NB4 (cell line): ENCODE measurements around the gene SLC5A7.

ENCODE experiments used
- DNase-seq: peaks from one replicate; pipeline ENCODE4 v3.0.0; 2010; ENCODE audit warnings: low read depth
- H3K4me3 ChIP-seq: one replicate; pipeline ENCODE4 v1.5.1; 2011; ENCODE audit warnings: mild to moderate bottlenecking, low read depth, low read length, moderate library complexity
- MYC ChIP-seq: IDR thresholded peaks from 2 replicates; pipeline ENCODE4 v1.6.1; 2011; ENCODE audit warnings: low read depth, low read length
- POLR2A ChIP-seq: IDR thresholded peaks from 2 replicates; pipeline ENCODE4 v1.6.1; 2011; ENCODE audit warnings: mild to moderate bottlenecking; ENCODE audit not compliant: insufficient read length; ENCODE audit errors: extremely low read depth
- TF ChIP-seq, protein P1 (sequence below): IDR thresholded peaks from one replicate; pipeline ENCODE4 v1.5.1; 2012; ENCODE audit warnings: low read depth, low read length
- TF ChIP-seq, protein P2 (sequence below): IDR thresholded peaks from 2 replicates; pipeline ENCODE4 v1.6.1; 2011; ENCODE audit warnings: low read depth, low read length

Gene SLC5A7

DNA sequence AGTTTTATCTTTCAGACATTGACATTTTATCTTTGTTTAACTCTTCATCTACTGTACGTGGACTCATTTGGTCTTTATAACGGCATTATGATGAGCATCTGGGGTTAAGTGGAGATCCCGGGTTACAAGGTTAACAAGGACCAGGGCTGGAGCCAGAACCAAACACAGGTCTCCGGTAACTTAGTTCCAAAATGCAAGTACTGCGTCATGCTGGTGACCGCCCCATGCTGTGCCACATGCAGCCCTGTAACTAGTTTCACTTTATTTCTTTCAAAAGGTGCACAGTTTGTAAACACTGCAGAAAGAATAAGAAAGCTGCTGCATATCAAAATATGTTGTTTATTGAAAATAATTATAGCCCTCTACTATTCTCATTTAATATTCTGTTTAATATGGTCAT is 3.1 kb downstream of the SLC5A7 start:
- H3K4me3 ChIP-seq: no peak overlapping the region
- no peak for DNase-seq
- TF ChIP-seq, protein P1, sequence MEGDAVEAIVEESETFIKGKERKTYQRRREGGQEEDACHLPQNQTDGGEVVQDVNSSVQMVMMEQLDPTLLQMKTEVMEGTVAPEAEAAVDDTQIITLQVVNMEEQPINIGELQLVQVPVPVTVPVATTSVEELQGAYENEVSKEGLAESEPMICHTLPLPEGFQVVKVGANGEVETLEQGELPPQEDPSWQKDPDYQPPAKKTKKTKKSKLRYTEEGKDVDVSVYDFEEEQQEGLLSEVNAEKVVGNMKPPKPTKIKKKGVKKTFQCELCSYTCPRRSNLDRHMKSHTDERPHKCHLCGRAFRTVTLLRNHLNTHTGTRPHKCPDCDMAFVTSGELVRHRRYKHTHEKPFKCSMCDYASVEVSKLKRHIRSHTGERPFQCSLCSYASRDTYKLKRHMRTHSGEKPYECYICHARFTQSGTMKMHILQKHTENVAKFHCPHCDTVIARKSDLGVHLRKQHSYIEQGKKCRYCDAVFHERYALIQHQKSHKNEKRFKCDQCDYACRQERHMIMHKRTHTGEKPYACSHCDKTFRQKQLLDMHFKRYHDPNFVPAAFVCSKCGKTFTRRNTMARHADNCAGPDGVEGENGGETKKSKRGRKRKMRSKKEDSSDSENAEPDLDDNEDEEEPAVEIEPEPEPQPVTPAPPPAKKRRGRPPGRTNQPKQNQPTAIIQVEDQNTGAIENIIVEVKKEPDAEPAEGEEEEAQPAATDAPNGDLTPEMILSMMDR: no peak
- TF ChIP-seq, protein P2, sequence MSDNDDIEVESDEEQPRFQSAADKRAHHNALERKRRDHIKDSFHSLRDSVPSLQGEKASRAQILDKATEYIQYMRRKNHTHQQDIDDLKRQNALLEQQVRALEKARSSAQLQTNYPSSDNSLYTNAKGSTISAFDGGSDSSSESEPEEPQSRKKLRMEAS: no peak
- no peak for TF ChIP-seq MYC
- TF ChIP-seq POLR2A: no peak

DNA sequence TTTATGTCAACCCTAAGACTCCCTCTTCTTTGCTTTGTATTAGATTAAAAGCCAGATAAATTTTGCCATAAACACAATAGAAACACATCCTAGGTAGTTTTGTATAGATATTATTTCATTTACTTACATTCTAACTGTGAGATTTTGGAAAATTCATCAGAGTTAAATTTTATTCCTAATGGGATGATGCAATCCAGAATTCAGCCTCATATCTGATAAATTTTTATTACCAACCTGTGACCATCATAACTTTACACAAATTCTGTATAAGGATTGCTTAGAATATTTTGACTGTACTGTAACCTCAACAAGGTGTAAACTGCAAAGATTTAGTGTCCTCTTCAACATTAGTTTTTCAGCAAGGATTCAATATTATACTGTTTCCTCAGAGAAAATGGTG is 4.4 kb downstream of the SLC5A7 start:
- DNase-seq: no peak
- no peak overlapping the region for H3K4me3 ChIP-seq
- TF ChIP-seq, protein P2: no peak
- TF ChIP-seq MYC (no peak), POLR2A (no peak)
- TF ChIP-seq, protein P1: no peak

DNA sequence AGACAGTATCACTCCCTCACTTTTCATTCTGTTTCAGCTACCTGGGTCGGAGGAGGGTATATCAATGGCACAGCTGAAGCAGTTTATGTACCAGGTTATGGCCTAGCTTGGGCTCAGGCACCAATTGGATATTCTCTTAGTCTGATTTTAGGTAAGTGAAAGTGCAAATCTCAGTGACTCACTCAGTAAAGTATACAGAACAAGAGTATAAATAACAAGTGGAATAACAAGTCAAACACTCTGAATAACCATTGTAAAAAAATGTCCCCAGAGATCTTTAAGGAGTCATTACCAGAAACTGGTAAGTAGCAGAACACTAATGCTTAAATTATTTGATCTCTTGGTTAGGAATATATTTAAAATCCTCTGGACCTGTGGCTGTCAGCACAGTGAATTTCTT is 5.7 kb downstream of the SLC5A7 start:
- DNase-seq: no peak
- H3K4me3 ChIP-seq: no peak overlapping the region
- no peak for TF ChIP-seq POLR2A
- TF ChIP-seq MYC: no peak
- TF ChIP-seq, protein P2: no peak

DNA sequence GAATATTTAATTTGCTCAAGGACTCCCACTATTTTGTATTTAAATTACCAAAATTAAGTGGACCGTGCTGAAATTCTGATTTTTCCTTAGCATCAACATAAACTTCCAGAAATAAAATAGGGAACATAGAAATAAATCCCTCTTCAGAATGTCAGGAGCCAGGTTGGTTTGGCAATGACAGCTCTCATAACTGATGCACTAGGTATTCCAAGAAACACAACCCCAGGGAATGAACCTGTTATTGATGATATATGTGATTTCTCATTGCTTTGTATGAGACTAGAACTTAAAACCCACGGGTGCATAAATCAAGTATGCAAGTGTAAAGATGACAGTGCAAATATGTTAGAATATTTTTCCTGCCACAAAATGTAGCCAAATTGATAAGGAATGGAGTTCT is 12.8 kb downstream of the SLC5A7 start:
- no peak for DNase-seq
- TF ChIP-seq MYC (no peak), POLR2A (no peak)
- TF ChIP-seq, protein P1: no peak
- TF ChIP-seq, protein P2: no peak
- H3K4me3 ChIP-seq: no peak overlapping the region

DNA sequence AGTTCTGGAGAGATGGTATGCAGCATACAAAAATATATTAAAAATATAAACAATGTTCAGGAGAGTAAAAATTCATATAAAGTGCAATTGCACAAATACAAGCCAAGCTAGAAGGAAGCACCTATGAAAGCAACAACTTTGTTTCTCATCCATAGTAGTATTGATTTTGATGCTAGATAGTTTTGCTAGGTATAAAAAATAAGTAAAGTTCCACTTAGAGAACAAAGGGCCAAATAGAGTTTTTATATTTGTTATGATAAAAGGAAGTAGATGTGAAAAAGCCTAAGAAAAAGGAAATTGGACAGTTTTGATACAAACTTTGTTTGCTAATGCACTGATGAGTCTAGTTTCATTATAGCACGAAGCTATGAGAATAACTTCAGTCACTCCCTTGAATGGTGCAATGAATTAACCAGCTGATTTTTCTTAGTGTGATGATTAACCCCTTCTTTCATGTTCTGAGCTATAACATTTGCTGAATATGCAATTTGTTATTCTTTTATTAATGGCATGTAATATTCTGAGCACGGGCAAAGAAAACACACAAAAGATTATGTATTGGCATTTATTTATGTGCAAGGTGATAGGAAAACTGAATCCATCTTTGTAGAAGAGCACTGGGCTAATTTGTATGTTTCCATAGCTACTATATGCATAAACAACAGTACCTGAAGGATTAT is 24.7 kb downstream of the SLC5A7 start:
- no peak overlapping the region for H3K4me3 ChIP-seq

DNA sequence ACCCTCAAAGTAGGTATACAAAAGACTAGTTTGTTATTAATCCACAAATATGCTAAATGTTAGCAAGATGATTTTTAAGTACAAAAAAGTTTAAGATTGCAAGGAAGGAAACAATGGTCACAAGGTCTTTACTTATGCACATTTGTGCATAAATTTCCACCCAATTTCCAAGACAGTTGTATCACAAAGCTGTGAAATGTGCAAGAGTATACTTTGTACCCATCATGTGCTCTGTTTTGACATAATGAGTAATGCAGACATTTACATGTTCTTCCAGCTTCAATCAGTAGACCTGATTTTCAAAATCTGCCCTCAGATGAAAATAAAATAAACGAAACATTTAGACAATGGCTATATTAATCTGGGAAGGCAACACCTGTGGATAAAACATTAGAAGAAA is 27.0 kb downstream of the SLC5A7 start:
- H3K4me3 ChIP-seq: no peak overlapping the region
- no peak for DNase-seq
- TF ChIP-seq, protein P2: no peak
- TF ChIP-seq MYC (no peak), POLR2A (no peak)
- TF ChIP-seq, protein P1: no peak

More for the DNA sequence above, 24.7 kb downstream of the SLC5A7 start:
- TF ChIP-seq, protein P1: no peak
- no peak for TF ChIP-seq POLR2A
- no peak for TF ChIP-seq MYC
- TF ChIP-seq, protein P2: no peak
- no peak for DNase-seq
